WI38 (cell line): Measurements from ENCODE around the gene CRELD2.

Experiments
- H3K4me3 ChIP-seq: 2 replicates; pipeline ENCODE4 v1.5.1; 2011; ENCODE audit warnings: low read depth, mild to moderate bottlenecking, control low read depth, low read length
- CTCF ChIP-seq: IDR thresholded peaks from 2 replicates; pipeline ENCODE4 v1.5.1; 2012; ENCODE audit warnings: low read depth, mild to moderate bottlenecking, control low read depth, low read length

The CRELD2 gene

DNA sequence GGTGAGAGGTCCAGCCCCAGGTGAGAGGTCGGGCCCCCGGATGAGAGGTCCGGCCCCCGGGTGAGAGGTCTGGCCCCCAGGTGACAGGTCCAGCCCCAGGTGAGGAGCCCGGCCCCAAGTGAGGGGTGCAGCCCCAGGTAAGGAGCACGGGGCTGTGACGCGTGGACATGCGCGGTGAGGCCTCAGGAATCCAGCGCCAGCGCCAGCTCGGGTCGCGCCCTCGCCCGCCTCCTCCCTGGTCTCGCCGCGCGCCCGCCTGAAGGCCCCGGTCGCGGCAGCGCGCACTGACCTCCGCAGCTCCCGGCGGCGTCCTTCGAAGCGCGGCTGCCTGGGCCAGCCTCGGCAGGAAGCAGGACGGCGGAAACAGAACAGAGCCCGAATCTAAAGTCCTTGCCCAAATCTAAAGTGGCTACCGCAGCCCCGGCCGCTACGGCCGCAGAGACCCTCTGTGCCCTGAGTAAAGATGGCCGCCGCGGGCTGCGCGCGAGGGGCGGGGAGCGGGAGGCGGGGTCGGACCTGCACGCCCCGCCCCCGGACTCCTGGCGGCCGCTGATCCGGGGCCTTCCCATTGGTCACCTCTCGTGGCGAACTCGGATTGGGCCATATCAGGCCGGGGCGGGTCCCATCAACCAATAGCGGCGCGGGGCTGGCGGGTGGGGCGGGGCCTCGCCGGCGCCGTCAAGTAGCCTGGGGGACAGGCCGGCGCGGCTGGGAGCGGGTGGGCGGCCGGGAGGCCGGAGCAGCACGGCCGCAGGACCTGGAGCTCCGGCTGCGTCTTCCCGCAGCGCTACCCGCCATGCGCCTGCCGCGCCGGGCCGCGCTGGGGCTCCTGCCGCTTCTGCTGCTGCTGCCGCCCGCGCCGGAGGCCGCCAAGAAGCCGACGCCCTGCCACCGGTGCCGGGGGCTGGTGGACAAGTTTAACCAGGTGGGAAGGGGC lies at the start of gene CRELD2, which contains the start of gene ALG12:
CRELD2 (plus strand) TSS at position 661 of the 937 bp plus-strand sequence; CDS start at position 797, 136 bp downstream.
ALG12 (minus strand) TSS at position 465 of the 937 bp plus-strand sequence. CDS start 4,673 bp downstream, outside the sequence.
- H3K4me3 ChIP-seq, result peak within 1 kb of the TSS; percentile 77
- no peak for TF ChIP-seq CTCF

DNA sequence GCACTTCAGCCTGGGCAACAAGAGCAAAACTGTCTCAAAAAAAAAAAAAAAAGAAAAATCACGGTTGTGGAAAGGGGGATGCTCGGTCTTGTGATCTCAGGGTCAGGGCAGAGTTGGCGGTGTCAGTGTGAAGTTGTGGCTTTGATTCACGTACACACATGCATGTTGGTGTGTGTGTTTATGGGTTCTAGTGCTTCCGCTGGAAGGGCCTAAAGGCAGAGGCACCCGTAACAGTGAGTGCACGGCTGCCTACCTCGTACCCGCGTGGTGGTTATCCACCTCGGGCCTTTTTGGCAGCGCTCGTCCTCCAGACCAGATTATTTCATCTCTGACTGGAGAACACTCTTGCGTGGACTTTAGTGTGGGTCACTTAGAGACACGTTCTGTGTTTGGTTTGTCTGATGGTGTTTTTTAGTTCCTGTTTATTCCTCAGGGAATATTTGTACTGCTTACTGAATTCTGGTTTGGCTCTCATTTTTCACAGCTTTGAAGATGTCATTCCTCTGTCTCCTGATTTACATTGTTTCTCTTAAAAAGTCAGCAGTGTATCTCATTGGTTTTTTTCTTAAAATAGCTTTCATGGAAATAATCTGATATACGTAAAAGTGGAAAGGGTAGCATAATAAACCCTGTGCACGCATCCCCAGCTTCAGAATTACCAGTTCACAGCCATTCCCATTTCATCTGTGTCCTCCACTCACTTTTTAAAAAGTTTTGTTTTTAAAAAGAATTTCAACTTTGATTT lies 49.2 kb upstream of the CRELD2 start:
- no peak overlapping the region for H3K4me3 ChIP-seq
- no peak for TF ChIP-seq CTCF

- TF ChIP-seq CTCF, result no peak
- no peak overlapping the region for H3K4me3 ChIP-seq
Measured at GRCh38 chr22:49869845-49870712, 48.4 kb upstream of the CRELD2 start.

DNA sequence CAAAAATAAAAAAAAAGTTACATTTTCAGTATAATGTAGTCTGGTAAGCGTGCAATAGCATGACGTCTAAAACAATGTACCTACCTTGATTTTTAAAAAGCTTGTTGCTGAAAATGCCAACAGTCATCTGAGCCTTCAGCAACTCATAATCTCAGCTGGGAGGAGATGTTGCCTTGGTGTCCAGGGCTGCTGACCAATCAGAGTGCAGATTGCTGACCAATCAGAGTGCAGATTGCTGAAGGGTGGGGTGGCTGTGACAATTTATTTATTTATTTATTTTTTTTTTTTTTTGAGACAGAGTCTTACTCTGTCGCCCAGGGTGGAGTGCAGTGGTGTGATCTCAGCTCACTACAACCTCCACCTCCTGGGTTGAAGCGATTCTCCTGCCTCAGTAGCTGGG lies 47.0 kb upstream of the CRELD2 start:
- no peak for TF ChIP-seq CTCF

DNA sequence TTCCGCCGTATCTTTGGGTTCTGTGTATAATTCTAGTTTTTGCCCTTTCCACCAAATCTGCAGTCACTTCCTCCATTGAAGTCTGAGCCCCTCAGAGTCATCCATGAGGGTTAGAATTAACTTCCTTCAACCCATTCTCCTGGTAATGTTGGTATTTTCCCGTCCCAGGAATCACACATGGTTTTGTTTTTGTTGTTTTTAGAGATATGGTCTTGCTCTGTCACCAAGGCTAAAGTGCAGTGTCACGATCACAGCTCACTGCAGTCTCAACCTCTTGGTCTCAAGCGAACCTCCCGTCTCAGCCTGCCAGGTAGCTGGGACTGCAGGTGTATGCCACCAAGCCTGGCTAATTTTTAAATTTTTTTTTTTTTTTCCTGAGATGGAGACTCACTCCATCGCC lies 46.1 kb upstream of the CRELD2 start:
- no peak for TF ChIP-seq CTCF
- no peak overlapping the region for H3K4me3 ChIP-seq

More for the DNA sequence above, 47.0 kb upstream of the CRELD2 start:
- H3K4me3 ChIP-seq, result no peak overlapping the region

GRCh38 chr22:49873228-49873940 lies 45.0 kb upstream of the CRELD2 start:
- H3K4me3 ChIP-seq, result no peak overlapping the region
- TF ChIP-seq CTCF, result no peak
